ENCODE data around the gene RABGAP1.

Gene RABGAP1

DNA sequence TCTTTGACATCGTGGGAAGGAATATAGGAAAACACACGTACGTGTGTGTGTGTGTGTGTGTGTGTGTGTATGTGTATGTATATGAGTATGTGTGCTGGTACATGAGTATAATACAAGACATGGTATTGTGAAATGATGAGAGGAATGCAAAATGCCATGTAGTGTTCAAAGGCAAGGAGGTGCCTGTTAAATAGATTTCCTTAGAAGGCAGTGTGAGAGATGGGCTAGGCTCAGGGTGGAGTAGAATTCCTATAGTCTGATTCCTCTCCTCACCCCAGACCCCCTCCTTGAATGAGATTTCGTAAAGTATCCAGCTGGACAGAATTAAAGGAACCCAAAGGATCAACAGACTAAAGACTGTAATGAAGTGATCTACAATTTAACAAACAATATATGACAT is 103.8 kb downstream of the RABGAP1 start:
- H3K4me3 ChIP-seq (ENCODE audit: low read length) = no peak overlapping the region
- TF ChIP-seq, protein P1, sequence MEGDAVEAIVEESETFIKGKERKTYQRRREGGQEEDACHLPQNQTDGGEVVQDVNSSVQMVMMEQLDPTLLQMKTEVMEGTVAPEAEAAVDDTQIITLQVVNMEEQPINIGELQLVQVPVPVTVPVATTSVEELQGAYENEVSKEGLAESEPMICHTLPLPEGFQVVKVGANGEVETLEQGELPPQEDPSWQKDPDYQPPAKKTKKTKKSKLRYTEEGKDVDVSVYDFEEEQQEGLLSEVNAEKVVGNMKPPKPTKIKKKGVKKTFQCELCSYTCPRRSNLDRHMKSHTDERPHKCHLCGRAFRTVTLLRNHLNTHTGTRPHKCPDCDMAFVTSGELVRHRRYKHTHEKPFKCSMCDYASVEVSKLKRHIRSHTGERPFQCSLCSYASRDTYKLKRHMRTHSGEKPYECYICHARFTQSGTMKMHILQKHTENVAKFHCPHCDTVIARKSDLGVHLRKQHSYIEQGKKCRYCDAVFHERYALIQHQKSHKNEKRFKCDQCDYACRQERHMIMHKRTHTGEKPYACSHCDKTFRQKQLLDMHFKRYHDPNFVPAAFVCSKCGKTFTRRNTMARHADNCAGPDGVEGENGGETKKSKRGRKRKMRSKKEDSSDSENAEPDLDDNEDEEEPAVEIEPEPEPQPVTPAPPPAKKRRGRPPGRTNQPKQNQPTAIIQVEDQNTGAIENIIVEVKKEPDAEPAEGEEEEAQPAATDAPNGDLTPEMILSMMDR (conservative IDR thresholded peaks at IDR 0.05; ENCODE audit: low read depth, low read length) = no peak
- DNase-seq (ENCODE audit: low read depth) = no peak

DNA sequence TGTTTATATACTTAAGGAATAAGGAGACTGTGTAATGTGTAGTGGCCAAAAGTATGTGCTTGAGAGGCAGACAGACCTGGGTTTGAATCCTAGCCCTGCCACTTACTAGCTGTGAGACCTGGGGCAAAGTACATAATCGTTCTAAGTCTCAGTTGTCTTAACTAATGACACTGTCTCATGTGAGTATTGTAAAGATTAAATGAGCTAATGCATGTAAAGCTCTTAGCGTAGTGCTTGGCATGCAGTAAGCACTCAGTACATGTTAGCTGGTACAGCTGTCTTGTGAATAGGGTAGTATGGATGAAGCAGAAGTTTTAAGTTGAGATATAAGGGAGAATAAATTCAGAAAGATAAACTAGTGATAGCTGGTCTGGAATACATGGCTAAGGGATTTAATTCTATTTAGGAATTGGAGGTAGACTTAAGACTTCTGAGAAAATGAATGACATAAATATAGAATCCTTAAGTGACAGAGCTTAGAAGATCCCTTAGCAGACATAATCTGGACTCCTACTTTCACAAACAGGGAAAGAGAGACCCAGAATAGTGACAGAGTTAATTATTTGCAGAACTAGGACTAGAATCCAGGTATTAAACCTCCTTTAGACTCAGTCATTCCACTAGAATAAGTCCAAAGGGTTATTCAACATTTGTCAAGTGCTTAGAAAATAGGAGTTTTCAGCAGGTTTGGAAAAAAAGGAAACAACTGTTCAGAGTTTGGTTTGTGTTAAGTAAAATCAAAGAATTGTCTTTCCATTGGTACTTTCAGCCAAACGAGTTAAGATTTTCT is 105.8 kb downstream of the RABGAP1 start:
- no peak overlapping the region for H3K4me3 ChIP-seq (ENCODE audit: low read length)
- TF ChIP-seq, protein P1 (conservative IDR thresholded peaks at IDR 0.05; ENCODE audit: low read depth, low read length) = no peak
- no peak for DNase-seq (ENCODE audit: low read depth)

DNA sequence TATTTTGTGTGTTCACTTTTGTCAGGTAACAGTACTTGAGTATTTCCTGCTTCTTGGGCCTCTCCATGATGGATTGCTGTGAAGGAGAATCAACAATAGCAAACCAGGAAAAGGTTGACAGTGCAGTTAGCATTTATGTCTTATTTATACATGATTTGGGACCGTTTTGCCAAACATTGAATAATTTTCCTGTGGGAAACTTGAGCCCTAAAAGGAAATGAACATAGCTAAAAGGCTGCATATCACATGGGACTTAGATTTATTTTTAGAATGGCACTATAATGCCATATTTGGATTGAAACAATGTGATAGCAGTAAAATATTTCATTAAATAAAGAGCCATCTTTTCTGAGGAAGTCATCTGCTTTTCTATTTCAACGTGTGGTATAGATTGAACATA is 107.9 kb downstream of the RABGAP1 start:
- no peak for DNase-seq (ENCODE audit: low read depth)
- TF ChIP-seq, protein P1 (conservative IDR thresholded peaks at IDR 0.05; ENCODE audit: low read depth, low read length) = no peak
- H3K4me3 ChIP-seq (ENCODE audit: low read length) = no peak overlapping the region

DNA sequence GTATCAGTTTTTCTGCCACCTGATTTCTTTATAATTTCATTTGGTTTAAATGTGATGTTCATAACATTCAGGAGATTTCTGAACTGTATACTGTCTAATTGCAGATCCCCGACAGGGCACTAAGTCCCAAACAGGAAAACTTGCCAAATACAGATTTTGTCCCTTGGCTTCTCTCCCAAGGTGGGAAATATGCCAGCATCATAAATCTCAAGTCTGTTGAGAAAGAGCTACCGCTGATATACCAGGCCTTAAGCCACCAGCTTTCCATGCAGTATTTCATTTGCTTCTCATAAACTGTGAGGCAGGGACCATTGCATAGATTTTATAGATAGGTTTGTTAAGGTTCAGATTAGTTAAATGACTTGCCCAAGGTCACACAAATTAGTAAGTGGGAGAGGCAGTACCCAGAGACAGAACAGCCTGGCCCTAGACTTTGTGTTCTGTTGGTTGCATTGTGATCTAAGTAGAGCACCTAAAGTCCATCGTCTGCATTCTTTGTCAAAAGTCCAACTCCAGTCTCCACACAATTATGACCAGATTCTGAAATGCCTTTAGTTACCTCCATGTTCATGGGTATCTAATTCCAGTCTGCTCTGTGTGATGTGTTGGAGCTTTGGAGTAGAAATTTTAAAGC is 108.9 kb downstream of the RABGAP1 start:
- peak; percentile 76 for DNase-seq (ENCODE audit: low read depth)

DNA sequence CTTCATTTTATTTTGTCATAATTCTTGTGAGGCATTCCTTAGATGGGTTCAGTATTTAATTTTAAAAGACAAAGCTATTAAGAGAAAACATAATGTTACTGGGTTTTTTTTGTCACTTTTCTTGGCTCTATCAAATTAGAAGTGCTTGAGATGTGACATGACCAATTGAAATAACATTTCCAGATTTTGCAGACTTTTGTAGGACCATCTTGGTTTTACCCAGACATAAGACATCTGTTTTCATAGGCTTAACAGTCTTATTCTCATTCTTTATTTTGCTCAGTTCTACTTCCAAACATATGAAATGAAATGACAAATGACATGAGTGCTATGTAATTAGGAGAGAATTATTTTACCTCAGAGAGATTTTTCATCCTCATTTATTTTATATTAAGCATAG is 112.2 kb downstream of the RABGAP1 start:
- TF ChIP-seq, protein P1 (conservative IDR thresholded peaks at IDR 0.05; ENCODE audit: low read depth, low read length) = no peak
- no peak for DNase-seq (ENCODE audit: low read depth)
- no peak overlapping the region for H3K4me3 ChIP-seq (ENCODE audit: low read length)

More for the DNA sequence above, 108.9 kb downstream of the RABGAP1 start:
- no peak overlapping the region for H3K4me3 ChIP-seq (ENCODE audit: low read length)
- TF ChIP-seq, protein P1 (conservative IDR thresholded peaks at IDR 0.05; ENCODE audit: low read depth, low read length) = no peak

DNA sequence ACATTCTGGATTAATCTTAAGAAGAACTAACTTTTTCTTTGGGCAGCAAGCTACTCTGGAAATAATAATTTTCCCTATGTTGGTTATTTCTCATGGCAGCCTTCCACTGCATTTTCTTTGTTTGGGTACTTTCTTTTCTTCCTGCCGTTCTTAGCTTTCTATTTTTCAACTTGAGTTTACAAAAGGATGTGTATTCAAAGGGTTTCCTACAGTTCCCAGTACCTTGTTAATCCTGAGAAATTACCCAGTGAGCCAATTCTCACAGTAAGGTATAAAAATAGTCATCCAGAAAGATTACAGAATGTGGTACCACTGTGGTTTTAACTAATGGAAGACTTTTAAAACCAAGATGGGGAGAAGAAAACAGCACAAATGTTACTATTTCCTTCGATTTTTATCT is 112.9 kb downstream of the RABGAP1 start:
- no peak for DNase-seq (ENCODE audit: low read depth)
- H3K4me3 ChIP-seq (ENCODE audit: low read length) = no peak overlapping the region
- TF ChIP-seq, protein P1 (conservative IDR thresholded peaks at IDR 0.05; ENCODE audit: low read depth, low read length) = no peak

DNA sequence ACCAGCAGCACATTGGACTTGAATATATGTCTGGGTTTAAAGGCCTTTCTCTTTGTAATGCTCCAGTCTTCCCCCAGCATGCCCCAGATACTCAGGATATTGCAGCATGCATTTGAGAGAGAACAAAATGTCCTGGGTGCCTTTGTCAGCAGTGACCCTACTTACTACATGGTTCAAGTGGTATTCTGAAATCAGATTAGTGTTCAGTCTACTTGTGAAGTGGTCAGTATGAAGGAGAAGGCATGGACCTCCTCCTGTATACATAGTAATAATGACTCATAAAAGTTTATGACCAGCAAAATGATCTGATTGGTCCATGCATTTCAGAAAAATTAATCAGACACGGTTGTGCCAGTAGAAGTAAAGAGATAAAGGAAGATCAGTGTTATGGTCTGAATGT is 118.0 kb downstream of the RABGAP1 start:
- TF ChIP-seq, protein P1 (conservative IDR thresholded peaks at IDR 0.05; ENCODE audit: low read depth, low read length) = no peak
- no peak overlapping the region for H3K4me3 ChIP-seq (ENCODE audit: low read length)
- no peak for DNase-seq (ENCODE audit: low read depth)

Measured in retinal pigment epithelial cell (primary cell).